ENCODE measurements around the gene KIAA0586. TPM values are rescaled to one million over a fixed set of nuclear protein-coding genes. Genes with fewer than 3 reads are reported as not detected.
"Not testable (repeated sequence)": the region's sequence is repeated elsewhere in the genome, so short reads cannot be mapped to it uniquely, and the experiment has no call there.

KIAA0586 gene
- total RNA-seq, 4 donors from 2014 or later: 10.0 to 13.9 (median 11.9) TPM

DNA sequence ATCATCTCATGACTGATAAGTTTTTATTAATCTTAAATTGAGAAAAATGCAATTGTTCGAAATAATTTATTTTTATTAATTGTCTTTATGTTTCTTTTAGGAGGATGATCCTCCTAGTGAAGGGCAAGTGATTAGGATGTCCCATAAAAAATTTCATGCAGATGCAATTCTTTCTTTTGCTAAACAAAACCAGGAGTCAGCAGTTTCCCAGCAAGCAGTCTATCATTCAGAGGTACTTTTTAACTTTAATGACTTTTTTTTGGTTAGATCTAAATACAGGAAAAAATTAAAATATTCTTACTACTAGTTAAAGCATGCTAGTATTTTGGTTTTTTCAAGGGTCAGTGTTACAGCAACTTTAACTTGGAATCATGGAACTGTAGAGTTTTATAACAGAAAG, 64.5 kb downstream of the KIAA0586 start:
- Histone ChIP-seq H3K4me3 (no peak overlapping the region), H3K27ac (no peak overlapping the region), H3K4me1 (no peaks in the 10 kb centered on the region), H3K9me3 (no peaks in the 10 kb centered on the region), H3K36me3 (peaks cover 0 to 48% of the 10 kb centered on the region in 2 donors), H3K27me3 (no peaks in the 10 kb centered on the region)
- ATAC-seq (no peak), DNase-seq (no peak)
- intact Hi-C loops (cut with DNase I; ENCODE audit: low total_unique reads): no loop called here
- in situ Hi-C loops (cut with MboI; ENCODE audit: low sequenced_read_pairs in 4 of 4): no loop called here
- no peak for TF ChIP-seq POLR2A (IDR thresholded peaks at IDR 0.05)
- TF ChIP-seq CTCF (IDR thresholded peaks at IDR 0.05 in 4 of 5, conservative IDR thresholded peaks at IDR 0.05 in 1 of 5): no peak

GRCh38 chr14:58501214-58501816, 73.8 kb downstream of the KIAA0586 start:
- ATAC-seq: peak in 1 of 2 donors; percentile 51
- no peak overlapping the region for H3K27ac ChIP-seq
- H3K27me3 ChIP-seq: no peaks in the 10 kb centered on the region
- no peak for TF ChIP-seq POLR2A (IDR thresholded peaks at IDR 0.05)
- peak; percentile 42 to 75 (median 67) for TF ChIP-seq CTCF (IDR thresholded peaks at IDR 0.05 in 4 of 5, conservative IDR thresholded peaks at IDR 0.05 in 1 of 5)
- H3K9me3 ChIP-seq: no peaks in the 10 kb centered on the region
- no peaks in the 10 kb centered on the region for H3K4me1 ChIP-seq
- intact Hi-C loops (cut with DNase I; ENCODE audit: low total_unique reads) (loop anchor here (1.0 kb wide), 1 partner anchor 554 kb away; no protein-coding TSS in a partner anchor), in situ Hi-C loops (cut with MboI; ENCODE audit: low sequenced_read_pairs in 4 of 4) (loop anchor here (5.0 to 25.0 kb wide), 3 partner anchors 551 to 561 kb away; no protein-coding TSS in a partner anchor)
- no peak for DNase-seq
- H3K4me3 ChIP-seq: no peak overlapping the region
- H3K36me3 ChIP-seq: peaks cover 0 to 34% of the 10 kb centered on the region in 2 donors

- Histone ChIP-seq H3K27ac (no peak overlapping the region), H3K4me3 (no peak overlapping the region), H3K27me3 (no peaks in the 10 kb centered on the region), H3K9me3 (no peaks in the 10 kb centered on the region), H3K36me3 (peaks cover 0 to 16% of the 10 kb centered on the region in 2 donors), H3K4me1 (no peaks in the 10 kb centered on the region)
- DNase-seq (no peak), ATAC-seq (no peak)
- in situ Hi-C loops (cut with MboI; ENCODE audit: low sequenced_read_pairs in 4 of 4) (loop anchor here in 1 of 4 donors (25.0 kb wide), 1 partner anchor 549 kb away; no protein-coding TSS in a partner anchor), intact Hi-C loops (cut with DNase I; ENCODE audit: low total_unique reads) (no loop called here)
- TF ChIP-seq CTCF (IDR thresholded peaks at IDR 0.05 in 4 of 5, conservative IDR thresholded peaks at IDR 0.05 in 1 of 5) (no peak), POLR2A (IDR thresholded peaks at IDR 0.05) (no peak)
Observed at GRCh38 chr14:58513272-58513671, 85.8 kb downstream of the KIAA0586 start.

DNA sequence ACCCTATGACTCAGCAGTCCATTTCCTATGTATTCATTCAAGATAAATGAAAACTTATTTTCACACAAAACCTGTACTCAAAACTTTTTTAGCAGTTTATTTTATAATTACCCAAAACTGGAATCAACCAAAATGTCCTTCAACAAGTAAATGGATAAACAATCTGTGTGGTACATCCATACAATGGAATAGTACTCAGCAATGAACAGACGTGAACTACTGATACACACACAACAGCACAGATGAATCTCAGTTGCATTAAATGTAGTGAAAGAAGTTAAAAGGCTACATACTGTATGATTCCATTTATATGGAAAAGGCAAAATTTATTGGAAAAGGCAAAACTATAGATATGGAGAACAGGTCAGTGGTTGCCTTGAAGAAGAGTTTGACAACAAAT, 90.1 kb downstream of the KIAA0586 start:
- in situ Hi-C loops (cut with MboI; ENCODE audit: low sequenced_read_pairs in 4 of 4) (loop anchor here in 1 of 4 donors (25.0 kb wide), 1 partner anchor 545 kb away; no protein-coding TSS in a partner anchor), intact Hi-C loops (cut with DNase I; ENCODE audit: low total_unique reads) (no loop called here)
- Histone ChIP-seq H3K27ac (no peak overlapping the region), H3K9me3 (no peaks in the 10 kb centered on the region), H3K4me1 (no peaks in the 10 kb centered on the region), H3K4me3 (no peak overlapping the region), H3K27me3 (no peaks in the 10 kb centered on the region), H3K36me3 (peaks cover 0 to 18% of the 10 kb centered on the region in 2 donors)
- ATAC-seq (no peak), DNase-seq (no peak)
- TF ChIP-seq POLR2A (IDR thresholded peaks at IDR 0.05) (no peak), CTCF (IDR thresholded peaks at IDR 0.05 in 4 of 5, conservative IDR thresholded peaks at IDR 0.05 in 1 of 5) (no peak)

GRCh38 chr14:58525691-58526090, 98.2 kb downstream of the KIAA0586 start:
- intact Hi-C loops (cut with DNase I; ENCODE audit: low total_unique reads): not testable (repeated sequence)

More at GRCh38 chr14:58525691-58526090, 98.2 kb downstream of the KIAA0586 start:
- ATAC-seq; H3K4me1 ChIP-seq; H3K9me3 ChIP-seq; H3K27me3 ChIP-seq; in situ Hi-C loops (cut with MboI; ENCODE audit: low sequenced_read_pairs in 4 of 4); DNase-seq; H3K4me3 ChIP-seq; H3K27ac ChIP-seq: not testable (repeated sequence)
- peaks cover 0 to 26% of the 10 kb centered on the region in 2 donors for H3K36me3 ChIP-seq
